Transverse colon (tissue), 4 donors: ENCODE measurements around the gene TMED1. TPM values are rescaled to one million over a fixed set of nuclear protein-coding genes. Genes with fewer than 3 reads are reported as not detected.

Experiments
- DNase-seq: peaks from one replicate; pipeline ENCODE4 v3.0.0-alpha.2; 2019
- H3K27ac ChIP-seq, 4 donors: fragments of 200-600 bp; sonication (generic); 2 replicates each; pipeline ENCODE4 v1.5.1; 2016 to 2018; ENCODE audit warnings: inconsistent platforms in 4 of 4
- H3K27me3 ChIP-seq: fragments of 200-600 bp; sonication (generic); 2 replicates; pipeline ENCODE4 v1.5.1; 2017; ENCODE audit warnings: inconsistent platforms
- H3K36me3 ChIP-seq, 4 donors: fragments of 200-600 bp; sonication (generic); 2 replicates each; pipeline ENCODE4 v1.5.1; 2017 to 2019; ENCODE audit warnings: inconsistent platforms in 4 of 4
- H3K4me1 ChIP-seq, 4 donors: fragments of 200-600 bp; sonication (generic); 2 replicates each; pipeline ENCODE4 v1.5.1; 2017 to 2020; ENCODE audit warnings: inconsistent platforms in 4 of 4
- H3K4me3 ChIP-seq, 4 donors: fragments of 200-600 bp; sonication (generic); 1 replicate in 1 of 4; 2 replicates in 3 of 4; pipeline versions ENCODE4 v1.5.1 to v1.6.1; 2017 to 2019; ENCODE audit warnings: inconsistent platforms in 4 of 4
- H3K9me3 ChIP-seq, 2 donors: fragments of 200-600 bp; sonication (generic); 2 replicates each; pipeline ENCODE4 v1.5.1; 2017 to 2019; ENCODE audit warnings: inconsistent platforms in 2 of 2
- EP300 ChIP-seq: sonication (generic); formaldehyde crosslinking; IDR thresholded peaks from one replicate; pipeline ENCODE4 v1.6.1; 2017; ENCODE audit warnings: antibody characterized with exemption, low read depth
- POLR2A ChIP-seq: fragments of 450-650 bp; IDR thresholded peaks from one replicate; pipeline ENCODE4 v1.6.1; 2016; ENCODE audit warnings: antibody characterized with exemption, mild to moderate bottlenecking, moderate library complexity
- POLR2AphosphoS5 ChIP-seq, 3 donors: sonication (generic); formaldehyde crosslinking; IDR thresholded peaks; one replicate each; pipeline ENCODE4 v1.6.1; 2016; ENCODE audit warnings: antibody characterized with exemption in 3 of 3
- WGBS, 2 donors: methylation state at CpG; one replicate each; pipeline ENCODE4 v1.1.5; 2018; ENCODE audit warnings: low coverage in 1 of 2; 5-methylcytosine and 5-hydroxymethylcytosine counted together
- in situ Hi-C, 4 donors: fragments of 200-750 bp; cut with MboI; loops; one replicate each; pipeline versions ENCODE4 v1.15.0 to v1.15.1; 2017; ENCODE audit warnings: low sequenced_read_pairs in 3 of 4, low pct_ligation_motif_present in 1 of 4, low pct_unique_long_range_greater_than_20kb in 1 of 4
- intact Hi-C: fragments of 100-400 bp; cut with DNase I; formaldehyde crosslinking; loops from one replicate; pipeline ENCODE4 v1.15.1; 2023; ENCODE audit warnings: low total_unique reads
- total RNA-seq, 4 donors: library from RNA; depleted of rRNA; stranded (reverse); fragments of >200 nt; gene quantifications; one replicate each; pipeline ENCODE4 v1.1.0, GENCODE V29; 2016
- TF ChIP-seq, protein P1 (sequence below), 5 experiments: fragments of 200-600 bp in 3 of 5; fragments of 450-650 bp in 2 of 5; sonication (generic) in 3 of 5; IDR thresholded peaks; 1 replicate in 2 of 5; 2 replicates in 3 of 5; pipeline ENCODE4 v1.5.1; 2016 to 2017; ENCODE audit warnings: antibody characterized with exemption in 5 of 5, inconsistent platforms in 3 of 5, mild to moderate bottlenecking in 2 of 5, moderate library complexity in 1 of 5

The TMED1 gene
- total RNA-seq, 4 donors from 2014 or later = 2.8 to 40.4 (median 24.4) TPM

DNA sequence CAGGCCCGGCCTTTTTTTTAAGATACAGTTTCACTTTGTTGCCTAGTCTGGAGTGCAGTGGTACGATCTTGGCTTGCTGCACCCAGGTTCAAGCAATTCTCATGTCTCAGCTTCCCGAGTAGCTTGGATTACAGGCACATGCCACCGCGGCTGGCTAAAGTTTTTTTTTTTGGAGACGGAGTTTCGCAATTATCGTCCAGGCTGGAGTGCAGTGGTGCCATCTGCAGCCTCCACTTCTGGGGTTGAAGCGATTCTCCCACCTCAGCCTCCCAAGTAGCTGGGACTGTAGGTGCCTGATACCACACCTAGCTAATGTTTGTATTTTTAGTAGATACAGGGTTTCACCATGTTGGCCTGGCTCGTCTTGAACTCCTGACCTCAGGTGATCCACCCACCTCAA, 30.5 kb upstream of the TMED1 start:
- TF ChIP-seq POLR2AphosphoS5 (IDR thresholded peaks at IDR 0.05) (no peak), EP300 (no peak), POLR2A (no peak)
- TF ChIP-seq, protein P1, sequence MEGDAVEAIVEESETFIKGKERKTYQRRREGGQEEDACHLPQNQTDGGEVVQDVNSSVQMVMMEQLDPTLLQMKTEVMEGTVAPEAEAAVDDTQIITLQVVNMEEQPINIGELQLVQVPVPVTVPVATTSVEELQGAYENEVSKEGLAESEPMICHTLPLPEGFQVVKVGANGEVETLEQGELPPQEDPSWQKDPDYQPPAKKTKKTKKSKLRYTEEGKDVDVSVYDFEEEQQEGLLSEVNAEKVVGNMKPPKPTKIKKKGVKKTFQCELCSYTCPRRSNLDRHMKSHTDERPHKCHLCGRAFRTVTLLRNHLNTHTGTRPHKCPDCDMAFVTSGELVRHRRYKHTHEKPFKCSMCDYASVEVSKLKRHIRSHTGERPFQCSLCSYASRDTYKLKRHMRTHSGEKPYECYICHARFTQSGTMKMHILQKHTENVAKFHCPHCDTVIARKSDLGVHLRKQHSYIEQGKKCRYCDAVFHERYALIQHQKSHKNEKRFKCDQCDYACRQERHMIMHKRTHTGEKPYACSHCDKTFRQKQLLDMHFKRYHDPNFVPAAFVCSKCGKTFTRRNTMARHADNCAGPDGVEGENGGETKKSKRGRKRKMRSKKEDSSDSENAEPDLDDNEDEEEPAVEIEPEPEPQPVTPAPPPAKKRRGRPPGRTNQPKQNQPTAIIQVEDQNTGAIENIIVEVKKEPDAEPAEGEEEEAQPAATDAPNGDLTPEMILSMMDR (IDR thresholded peaks at IDR 0.05) = no peak
- Histone ChIP-seq H3K4me3 (no peak overlapping the region), H3K27me3 (no peaks in the 10 kb centered on the region), H3K27ac (no peak overlapping the region), H3K9me3 (no peaks in the 10 kb centered on the region), H3K36me3 (no peaks in the 10 kb centered on the region), H3K4me1 (peaks cover 0 to 15% (median 10%) of the 10 kb centered on the region in 4 donors)
- in situ Hi-C loops (loop anchor here in 3 of 4 donors (5.0 to 25.0 kb wide), 2 partner anchors 154 kb away; partner anchors contain the start of genes DNM2 (in 2 of the 3) and QTRT1 (in 2 of the 3)), intact Hi-C loops (no loop called here)
- no peak for DNase-seq
- WGBS, 2 donors = 89 to 90% methylated on average over 8 to 10 of the region's 10 CpGs

DNA sequence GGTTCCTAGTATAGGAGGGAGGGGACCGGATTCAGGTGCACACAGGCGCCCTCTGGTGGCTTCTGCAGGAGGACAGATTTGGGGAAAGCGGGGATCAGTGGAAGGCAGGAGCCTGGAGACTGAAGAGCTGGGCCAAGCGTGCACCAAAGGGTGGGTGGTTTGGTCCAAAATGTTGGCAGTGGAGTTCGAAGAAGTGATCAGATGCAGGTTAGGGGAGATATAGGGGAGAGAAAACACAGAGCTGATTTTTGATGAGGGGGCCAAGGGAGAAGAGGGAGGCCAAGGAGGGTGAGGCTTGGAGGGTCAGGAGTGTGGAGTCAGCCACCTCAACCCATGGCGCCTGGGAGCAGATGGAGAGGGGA, 28.5 kb upstream of the TMED1 start:
- intact Hi-C loops (no loop called here), in situ Hi-C loops (loop anchor here in 2 of 4 donors (25.0 kb wide), 1 partner anchor 152 kb away; the partner anchor contains the start of genes DNM2 (in 2 of the 2) and QTRT1 (in 2 of the 2))
- H3K9me3 ChIP-seq = no peaks in the 10 kb centered on the region
- peaks cover 0 to 9% (median 6%) of the 10 kb centered on the region in 4 donors for H3K4me1 ChIP-seq
- DNase-seq = peak; percentile 91
- 3 to 12% methylated on average over 5 to 6 of the region's 6 CpGs for WGBS, 2 donors
- no peaks in the 10 kb centered on the region for H3K36me3 ChIP-seq
- H3K4me3 ChIP-seq = no peak overlapping the region
- peak overlapping the region in 2 of 4 donors; percentile 32 to 55 for H3K27ac ChIP-seq
- TF ChIP-seq POLR2A (no peak), EP300 (no peak), POLR2AphosphoS5 (IDR thresholded peaks at IDR 0.05) (no peak)
- TF ChIP-seq, protein P1 (IDR thresholded peaks at IDR 0.05) = peak; percentile 85 to 89 (median 88)
- no peaks in the 10 kb centered on the region for H3K27me3 ChIP-seq

DNA sequence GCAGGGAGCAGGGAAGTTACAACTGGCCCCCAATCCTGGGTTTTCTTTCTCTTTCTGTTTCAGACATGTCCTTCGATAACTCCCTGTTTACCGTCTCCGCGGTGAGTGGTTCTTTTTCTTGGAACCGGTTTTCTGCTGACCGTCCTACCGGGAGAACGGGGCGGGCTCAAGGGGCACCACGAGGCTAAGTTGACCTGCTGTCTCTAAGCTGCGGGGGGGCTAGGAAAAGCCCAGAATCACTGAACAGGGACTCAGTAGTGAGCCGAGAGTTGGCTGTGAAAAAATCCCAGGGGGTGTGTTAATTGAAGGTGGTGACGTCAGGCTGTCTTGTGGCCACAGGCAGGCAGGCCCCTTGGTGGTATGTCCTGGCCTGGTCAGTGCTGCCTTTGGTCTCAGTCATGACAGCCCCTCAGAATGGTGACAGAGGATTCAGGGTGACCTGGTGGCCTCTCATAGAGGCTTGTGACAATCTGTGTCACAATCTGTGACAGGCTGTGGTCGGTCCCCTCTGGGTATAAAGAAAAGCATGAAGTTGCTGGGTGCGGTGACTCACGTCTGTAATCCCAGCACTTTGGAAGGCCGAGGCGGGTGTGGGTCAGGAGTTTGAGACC, 27.2 kb upstream of the TMED1 start:
- DNase-seq = no peak
- intact Hi-C loops = no loop called here

DNA sequence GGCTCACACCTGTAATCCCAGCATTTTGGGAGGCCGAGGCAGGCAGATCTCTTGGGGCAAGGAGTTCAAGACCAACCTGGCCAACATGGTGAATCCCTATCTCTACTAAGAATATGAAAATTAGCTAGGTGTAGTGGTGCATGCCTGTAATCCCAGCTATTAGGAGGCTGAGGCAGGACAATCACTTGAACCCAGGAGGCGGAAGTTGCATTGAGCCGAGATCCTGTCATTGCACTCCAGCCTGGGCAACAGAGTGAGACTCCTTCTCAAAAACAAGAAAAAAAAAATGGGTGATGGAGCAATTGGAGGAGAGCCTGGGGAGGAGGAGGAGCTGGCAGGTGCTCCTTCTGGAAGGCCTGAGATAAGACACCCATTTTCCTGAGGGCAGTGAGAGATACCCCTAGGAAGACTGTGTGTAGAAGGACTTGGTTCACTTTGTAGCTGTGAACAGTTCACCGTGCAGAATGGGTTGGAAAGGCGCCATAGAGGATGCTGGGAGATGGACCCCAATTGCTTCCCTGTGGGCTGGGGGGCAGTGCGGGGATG, 26.6 kb upstream of the TMED1 start:
- Histone ChIP-seq H3K27me3 (no peaks in the 10 kb centered on the region), H3K4me1 (peaks cover 0 to 9% (median 6%) of the 10 kb centered on the region in 4 donors), H3K36me3 (no peaks in the 10 kb centered on the region), H3K4me3 (no peak overlapping the region), H3K27ac (no peak overlapping the region), H3K9me3 (no peaks in the 10 kb centered on the region)
- in situ Hi-C loops = loop anchor here in 2 of 4 donors (25.0 kb wide), 1 partner anchor 150 kb away; the partner anchor contains the start of genes DNM2 (in 2 of the 2) and QTRT1 (in 2 of the 2)
- intact Hi-C loops = no loop called here
- 88 to 100% methylated on average over 1 to 6 of the region's 6 CpGs for WGBS, 2 donors
- no peak for DNase-seq
- TF ChIP-seq EP300 (no peak), POLR2A (no peak), POLR2AphosphoS5 (IDR thresholded peaks at IDR 0.05) (no peak)
- TF ChIP-seq, protein P1 (IDR thresholded peaks at IDR 0.05) = no peak

More for the DNA sequence above, 27.2 kb upstream of the TMED1 start:
- Histone ChIP-seq H3K9me3 (no peaks in the 10 kb centered on the region), H3K27ac (no peak overlapping the region), H3K4me3 (no peak overlapping the region), H3K4me1 (peaks cover 0 to 9% (median 6%) of the 10 kb centered on the region in 4 donors), H3K27me3 (no peaks in the 10 kb centered on the region), H3K36me3 (no peaks in the 10 kb centered on the region)
- TF ChIP-seq POLR2AphosphoS5 (IDR thresholded peaks at IDR 0.05) (no peak), POLR2A (no peak), EP300 (no peak)
- TF ChIP-seq, protein P1 (IDR thresholded peaks at IDR 0.05) = no peak
- in situ Hi-C loops = loop anchor here in 2 of 4 donors (25.0 kb wide), 1 partner anchor 151 kb away; the partner anchor contains the start of genes DNM2 (in 2 of the 2) and QTRT1 (in 2 of the 2)
- 73% methylated on average over 18 of the region's 18 CpGs; no CpG with 5 or more reads in 1 of the 2 donors for WGBS, 2 donors
